NB4 (cell line): ENCODE data around the gene ANXA2R.

ENCODE experiments used
- DNase-seq: peaks from one replicate; pipeline ENCODE4 v3.0.0; 2010; ENCODE audit warnings: low read depth
- H3K4me3 ChIP-seq: one replicate; pipeline ENCODE4 v1.5.1; 2011; ENCODE audit warnings: mild to moderate bottlenecking, low read depth, low read length, moderate library complexity
- CTCF ChIP-seq: IDR thresholded peaks from one replicate; pipeline ENCODE4 v1.5.1; 2012; ENCODE audit warnings: low read depth, low read length
- MAX ChIP-seq: IDR thresholded peaks from 2 replicates; pipeline ENCODE4 v1.6.1; 2011; ENCODE audit warnings: low read depth, low read length
- MYC ChIP-seq: IDR thresholded peaks from 2 replicates; pipeline ENCODE4 v1.6.1; 2011; ENCODE audit warnings: low read depth, low read length
- POLR2A ChIP-seq: IDR thresholded peaks from 2 replicates; pipeline ENCODE4 v1.6.1; 2011; ENCODE audit warnings: mild to moderate bottlenecking; ENCODE audit not compliant: insufficient read length; ENCODE audit errors: extremely low read depth

The ANXA2R gene

GRCh38 chr5:43010935-43011315 is 29.2 kb downstream of the ANXA2R start:
- no peak for DNase-seq
- H3K4me3 ChIP-seq, result peak overlapping the region; percentile 89
- no peak for TF ChIP-seq POLR2A

- peak overlapping the region; percentile 89 for H3K4me3 ChIP-seq
- TF ChIP-seq MYC (peak; percentile 54; the same call in 1 of the 2 replicates), CTCF (peak; percentile 9), POLR2A (peak; percentile 70), MAX (peak; percentile 67)
- peak; percentile 98 for DNase-seq
Observed at GRCh38 chr5:43008363-43009153, 31.6 kb downstream of the ANXA2R start.

- DNase-seq, result peak; percentile 92
- TF ChIP-seq MYC, result no peak
- no peak for TF ChIP-seq CTCF
- TF ChIP-seq POLR2A, result peak; percentile 66
Observed at GRCh38 chr5:43007911-43008362, 32.2 kb downstream of the ANXA2R start.

GRCh38 chr5:43007246-43007910 is 32.7 kb downstream of the ANXA2R start:
- peak overlapping the region; percentile 89 for H3K4me3 ChIP-seq
- DNase-seq, result peak; percentile 98
- peak; percentile 68 for TF ChIP-seq MAX
- TF ChIP-seq POLR2A, result peak; percentile 76
- no peak for TF ChIP-seq CTCF
- TF ChIP-seq MYC, result peak; percentile 86; the same call in 1 of the 2 replicates

More at GRCh38 chr5:43007911-43008362, 32.2 kb downstream of the ANXA2R start:
- H3K4me3 ChIP-seq, result peak overlapping the region; percentile 89

GRCh38 chr5:43006424-43007202 is 33.5 kb downstream of the ANXA2R start:
- no peak for DNase-seq
- H3K4me3 ChIP-seq, result peak overlapping the region; percentile 89
- TF ChIP-seq MAX (no peak), CTCF (no peak), POLR2A (no peak), MYC (no peak)

GRCh38 chr5:43005031-43005430 is 35.1 kb downstream of the ANXA2R start:
- DNase-seq, result no peak
- TF ChIP-seq MYC (no peak), MAX (no peak), CTCF (no peak), POLR2A (no peak)
- no peak overlapping the region for H3K4me3 ChIP-seq
